HCT116 (cell line): Measurements from ENCODE around the gene PRIMA1. TPM values are rescaled to one million over a fixed set of nuclear protein-coding genes. Genes with fewer than 3 reads are reported as not detected.

Experiments used
- ATAC-seq: fragments of 200-7000 bp; cut with Tn5 transposase; 2 replicates; pipeline ENCODE4 v1.9.1; 2020; ENCODE audit warnings: mild to moderate bottlenecking, moderate library complexity
- BruUV-seq: library from RNA; stranded (reverse); fragments of 400-500 nt; replicated peaks from 2 replicates; lab custom pipeline; 2021; lab: Mats Ljungman, UMichigan
- CTCF ChIA-PET: fragments of 300-600 bp; sonication (Branson Sonifier 250); formaldehyde crosslinking; loops from one replicate; lab custom pipeline; 2021; ENCODE audit warnings: antibody characterized with exemption; lab: Charles Lee
- POLR2A ChIA-PET: fragments of 300-600, 350-600 bp; sonication (Branson Sonifier 250); formaldehyde crosslinking; loops from one replicate; lab custom pipeline; 2021; ENCODE audit warnings: antibody characterized with exemption; lab: Charles Lee
- RAD21 ChIA-PET, 2 experiments: fragments of 300-600 bp; sonication (Branson Sonifier 250); formaldehyde crosslinking; loops; one replicate each; lab custom pipeline; 2023; ENCODE audit warnings: low total read pairs in 2 of 2; ENCODE audit not compliant: uncharacterized antibody in 2 of 2, unreplicated experiment in 2 of 2, low non-redundant PET in 1 of 2; lab: Charles Lee
- DNase-seq: peaks from one replicate; pipeline ENCODE4 v3.0.0-alpha.2; 2010; ENCODE audit warnings: low read depth, low spot score
- H2AFZ ChIP-seq: fragments of 200-600 bp; shearing (Covaris generic), sonication (generic); 2 replicates; pipeline ENCODE4 v1.6.1; 2017; ENCODE audit warnings: low read depth, mixed run types, mixed read lengths, antibody characterized with exemption, low read length; ENCODE audit not compliant: poor library complexity, severe bottlenecking
- H3K27ac ChIP-seq: 2 replicates; pipeline ENCODE4 v1.5.1; 2012; ENCODE audit warnings: low read depth, low read length
- H3K27me3 ChIP-seq: fragments of 200-600 bp; sonication (generic); 2 replicates; pipeline ENCODE4 v1.6.1; 2016; ENCODE audit warnings: mixed run types, low read length, mixed read lengths; ENCODE audit not compliant: insufficient read depth
- H3K36me3 ChIP-seq, 2 experiments: fragments of 200-500 bp in 1 of 2; fragments of 200-600 bp in 1 of 2; sonication (Bioruptor generic) in 1 of 2; sonication (generic) in 1 of 2; 2 replicates each; pipeline versions ENCODE4 v1.5.1 to v1.6.1; 2014 to 2016; ENCODE audit warnings: low read length in 2 of 2, inconsistent platforms in 1 of 2, mixed read lengths in 1 of 2, mixed run types in 1 of 2; ENCODE audit not compliant: insufficient read depth in 2 of 2, control insufficient read depth in 1 of 2
- H3K4me1 ChIP-seq, 2 experiments: fragments of 200-600 bp in 1 of 2; sonication (generic) in 1 of 2; 2 replicates each; pipeline versions ENCODE4 v1.5.1 to v1.6.1; 2012 to 2017; ENCODE audit warnings: low read length in 2 of 2, inconsistent platforms in 1 of 2, mild to moderate bottlenecking in 1 of 2, mixed read lengths in 1 of 2, mixed run types in 1 of 2, moderate library complexity in 1 of 2; ENCODE audit not compliant: insufficient read depth in 2 of 2, control insufficient read depth in 1 of 2
- H3K4me2 ChIP-seq: fragments of 200-600 bp; sonication (generic); 2 replicates; pipeline ENCODE4 v1.6.1; 2017; ENCODE audit warnings: mixed run types, low read length, mixed read lengths
- H3K4me3 ChIP-seq, 2 experiments: fragments of 200-600 bp in 1 of 2; sonication (generic) in 1 of 2; replicated peaks in 1 of 2; 2 replicates each; pipeline ENCODE4 v1.5.1; 2011 to 2016; ENCODE audit warnings: low read length in 2 of 2, control low read depth in 1 of 2, low read depth in 1 of 2, mild to moderate bottlenecking in 1 of 2, mixed read lengths in 1 of 2, mixed run types in 1 of 2
- H3K79me2 ChIP-seq: fragments of 200-600 bp; sonication (generic); 2 replicates; pipeline ENCODE4 v1.6.1; 2017; ENCODE audit warnings: mild to moderate bottlenecking, mixed run types, low read length, moderate library complexity, mixed read lengths; ENCODE audit not compliant: insufficient read depth
- H3K9ac ChIP-seq: fragments of 200-600 bp; sonication (generic); 2 replicates; pipeline ENCODE4 v1.6.1; 2016; ENCODE audit warnings: low read length, mixed read lengths
- H3K9me2 ChIP-seq: fragments of 200-600 bp; sonication (generic), shearing (Covaris generic); 2 replicates; pipeline ENCODE4 v1.6.1; 2017; ENCODE audit warnings: mixed run types, mild to moderate bottlenecking, moderate library complexity; ENCODE audit not compliant: insufficient read depth
- H3K9me3 ChIP-seq, 2 experiments: fragments of 200-500 bp in 1 of 2; fragments of 200-600 bp in 1 of 2; sonication (Bioruptor generic) in 1 of 2; sonication (generic) in 1 of 2; 2 replicates each; pipeline ENCODE4 v1.6.1; 2014 to 2017; ENCODE audit warnings: low read length in 2 of 2, mixed read lengths in 2 of 2, inconsistent platforms in 1 of 2, low read depth in 1 of 2, mild to moderate bottlenecking in 1 of 2, mixed run types in 1 of 2, moderate library complexity in 1 of 2; ENCODE audit not compliant: control insufficient read depth in 1 of 2, insufficient read depth in 1 of 2
- H4K20me1 ChIP-seq: fragments of 200-600 bp; sonication (generic), shearing (Covaris generic); 2 replicates; pipeline ENCODE4 v1.6.1; 2017; ENCODE audit warnings: mixed run types, mild to moderate bottlenecking, moderate library complexity; ENCODE audit not compliant: insufficient read depth
- CEBPB ChIP-seq: IDR thresholded peaks from 2 replicates; pipeline ENCODE4 v1.6.1; 2012; ENCODE audit warnings: low read depth
- ELF1 ChIP-seq: IDR thresholded peaks from 2 replicates; pipeline ENCODE4 v1.6.1; 2012; ENCODE audit warnings: low read depth, borderline replicate concordance
- POLR2A ChIP-seq: IDR thresholded peaks from 2 replicates; pipeline ENCODE4 v1.7.0; 2011; ENCODE audit warnings: borderline replicate concordance; ENCODE audit not compliant: insufficient read depth, insufficient read length; ENCODE audit errors: extremely low read depth
- POLR2AphosphoS5 ChIP-seq: IDR thresholded peaks from 2 replicates; pipeline ENCODE4 v1.6.1; 2011; ENCODE audit warnings: mild to moderate bottlenecking, low read depth, low read length, moderate library complexity
- RAD21 ChIP-seq: IDR thresholded peaks from 2 replicates; pipeline ENCODE4 v1.6.1; 2012; ENCODE audit warnings: low read depth, mild to moderate bottlenecking
- SIN3A ChIP-seq: IDR thresholded peaks from 2 replicates; pipeline ENCODE4 v1.6.1; 2012; ENCODE audit warnings: low read depth
- ZFX ChIP-seq: fragments of 450-650 bp; IDR thresholded peaks from 2 replicates; pipeline ENCODE4 v1.6.1; 2017
- intact Hi-C: fragments of 100-400 bp; cut with micrococcal nuclease; formaldehyde crosslinking; loops from 2 replicates; pipeline ENCODE4 v1.10.0; 2022
- total RNA-seq: library from RNA; stranded (reverse); gene quantifications from one replicate; pipeline ENCODE4 v1.2.1, GENCODE V29; 2021; ENCODE audit not compliant: unreplicated experiment
- TF ChIP-seq, protein P1 (sequence below): IDR thresholded peaks from 2 replicates; pipeline ENCODE4 v1.6.1; 2011; ENCODE audit warnings: mild to moderate bottlenecking, low read length, moderate library complexity; ENCODE audit not compliant: insufficient replicate concordance; ENCODE audit errors: extremely low read depth

Gene PRIMA1
- total RNA-seq, 1 experiment from 2014 or later: 1.5 TPM

DNA sequence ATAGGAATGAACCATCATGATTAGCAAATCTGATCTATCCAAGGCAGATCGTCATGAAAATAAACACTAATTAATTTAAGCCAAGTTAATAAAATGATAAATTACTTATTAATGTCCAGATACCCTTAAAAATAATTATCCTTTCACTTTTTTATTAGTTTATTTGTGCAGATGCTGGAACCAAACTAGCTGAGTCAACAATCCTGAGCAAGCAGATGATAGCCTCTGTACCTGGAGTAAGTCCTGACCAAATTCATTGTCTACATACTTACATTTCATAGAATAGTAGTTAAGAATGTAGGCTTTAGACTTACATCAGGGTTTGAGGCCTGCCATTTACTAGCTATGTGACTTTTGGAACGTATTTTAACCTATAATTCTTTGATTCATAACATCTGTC, 105.8 kb downstream of the PRIMA1 start:
- no peaks in the 10 kb centered on the region for H3K9me3 ChIP-seq
- BruUV-seq: no TSS peak
- no peak overlapping the region for H3K9ac ChIP-seq
- no peaks in the 10 kb centered on the region for H3K9me2 ChIP-seq
- TF ChIP-seq POLR2A: no peak
- no peak for TF ChIP-seq POLR2AphosphoS5
- no peak for TF ChIP-seq RAD21
- no peaks in the 10 kb centered on the region for H3K4me1 ChIP-seq
- no peaks in the 10 kb centered on the region for H3K36me3 ChIP-seq
- ChIA-PET RAD21 (no interaction called here), CTCF (no interaction called here), POLR2A (no interaction called here)
- H3K4me2 ChIP-seq: no peak overlapping the region
- no peaks in the 10 kb centered on the region for H4K20me1 ChIP-seq
- no peak overlapping the region for H2AFZ ChIP-seq
- H3K27ac ChIP-seq: no peak overlapping the region
- peaks cover 10% of the 10 kb centered on the region; the same call in 1 of the 2 replicates for H3K27me3 ChIP-seq
- DNase-seq (no peak), ATAC-seq (no peak)
- intact Hi-C loops: no loop called here
- H3K4me3 ChIP-seq: no peak overlapping the region
- no peaks in the 10 kb centered on the region for H3K79me2 ChIP-seq

GRCh38 chr14:93676416-93676958, 111.8 kb downstream of the PRIMA1 start:
- Histone ChIP-seq H3K36me3 (no peaks in the 10 kb centered on the region), H2AFZ (no peak overlapping the region), H3K9me2 (no peaks in the 10 kb centered on the region), H3K9me3 (no peaks in the 10 kb centered on the region), H3K79me2 (no peaks in the 10 kb centered on the region), H3K9ac (no peak overlapping the region), H4K20me1 (no peaks in the 10 kb centered on the region), H3K4me3 (no peak overlapping the region), H3K4me1 (no peaks in the 10 kb centered on the region), H3K4me2 (no peak overlapping the region), H3K27ac (no peak overlapping the region), H3K27me3 (peaks cover 4% of the 10 kb centered on the region; the same call in 1 of the 2 replicates)
- POLR2A ChIA-PET: no interaction called here
- no peak for TF ChIP-seq ELF1
- no peak for TF ChIP-seq SIN3A
- TF ChIP-seq, protein P1, sequence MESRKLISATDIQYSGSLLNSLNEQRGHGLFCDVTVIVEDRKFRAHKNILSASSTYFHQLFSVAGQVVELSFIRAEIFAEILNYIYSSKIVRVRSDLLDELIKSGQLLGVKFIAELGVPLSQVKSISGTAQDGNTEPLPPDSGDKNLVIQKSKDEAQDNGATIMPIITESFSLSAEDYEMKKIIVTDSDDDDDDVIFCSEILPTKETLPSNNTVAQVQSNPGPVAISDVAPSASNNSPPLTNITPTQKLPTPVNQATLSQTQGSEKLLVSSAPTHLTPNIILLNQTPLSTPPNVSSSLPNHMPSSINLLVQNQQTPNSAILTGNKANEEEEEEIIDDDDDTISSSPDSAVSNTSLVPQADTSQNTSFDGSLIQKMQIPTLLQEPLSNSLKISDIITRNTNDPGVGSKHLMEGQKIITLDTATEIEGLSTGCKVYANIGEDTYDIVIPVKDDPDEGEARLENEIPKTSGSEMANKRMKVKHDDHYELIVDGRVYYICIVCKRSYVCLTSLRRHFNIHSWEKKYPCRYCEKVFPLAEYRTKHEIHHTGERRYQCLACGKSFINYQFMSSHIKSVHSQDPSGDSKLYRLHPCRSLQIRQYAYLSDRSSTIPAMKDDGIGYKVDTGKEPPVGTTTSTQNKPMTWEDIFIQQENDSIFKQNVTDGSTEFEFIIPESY: no peak
- TF ChIP-seq ZFX: no peak
- no peak for TF ChIP-seq CEBPB
- RAD21 ChIA-PET: no interaction called here
- intact Hi-C loops: no loop called here
- CTCF ChIA-PET: no interaction called here
- DNase-seq (no peak), ATAC-seq (no peak)
- no TSS peak for BruUV-seq
